Measurements from ENCODE around the gene GPC6.

DNA sequence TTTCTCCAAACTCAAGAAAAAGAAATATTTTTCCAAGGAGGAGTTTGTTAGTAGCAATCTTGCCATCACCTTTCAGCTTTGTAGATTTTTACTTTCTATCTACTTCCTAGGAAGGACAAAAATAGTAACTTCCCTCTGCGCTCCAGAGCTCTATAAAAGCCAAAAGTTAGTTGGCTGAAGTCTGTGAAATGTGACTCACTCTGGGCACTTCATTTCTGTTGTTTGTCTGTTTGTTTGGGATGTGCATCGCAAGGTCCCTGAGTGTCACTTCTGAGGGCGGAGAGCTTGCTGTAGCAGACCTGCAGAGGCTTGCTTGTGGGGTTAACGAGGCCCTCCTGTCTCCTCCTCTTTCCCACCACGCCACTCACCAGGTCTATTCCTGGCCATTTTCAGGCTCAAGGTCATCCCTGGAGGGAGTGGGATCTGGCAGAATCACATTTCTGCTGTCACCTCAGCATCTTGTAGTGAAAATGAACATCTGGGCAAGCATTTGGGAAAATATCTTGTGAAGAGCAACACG lies 307.6 kb downstream of the GPC6 start:
- TF ChIP-seq, protein P1, sequence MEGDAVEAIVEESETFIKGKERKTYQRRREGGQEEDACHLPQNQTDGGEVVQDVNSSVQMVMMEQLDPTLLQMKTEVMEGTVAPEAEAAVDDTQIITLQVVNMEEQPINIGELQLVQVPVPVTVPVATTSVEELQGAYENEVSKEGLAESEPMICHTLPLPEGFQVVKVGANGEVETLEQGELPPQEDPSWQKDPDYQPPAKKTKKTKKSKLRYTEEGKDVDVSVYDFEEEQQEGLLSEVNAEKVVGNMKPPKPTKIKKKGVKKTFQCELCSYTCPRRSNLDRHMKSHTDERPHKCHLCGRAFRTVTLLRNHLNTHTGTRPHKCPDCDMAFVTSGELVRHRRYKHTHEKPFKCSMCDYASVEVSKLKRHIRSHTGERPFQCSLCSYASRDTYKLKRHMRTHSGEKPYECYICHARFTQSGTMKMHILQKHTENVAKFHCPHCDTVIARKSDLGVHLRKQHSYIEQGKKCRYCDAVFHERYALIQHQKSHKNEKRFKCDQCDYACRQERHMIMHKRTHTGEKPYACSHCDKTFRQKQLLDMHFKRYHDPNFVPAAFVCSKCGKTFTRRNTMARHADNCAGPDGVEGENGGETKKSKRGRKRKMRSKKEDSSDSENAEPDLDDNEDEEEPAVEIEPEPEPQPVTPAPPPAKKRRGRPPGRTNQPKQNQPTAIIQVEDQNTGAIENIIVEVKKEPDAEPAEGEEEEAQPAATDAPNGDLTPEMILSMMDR (IDR thresholded peaks at IDR 0.05; ENCODE audit: poor library complexity) = no peak
- TF ChIP-seq EZH2 (IDR thresholded peaks at IDR 0.05; ENCODE audit: borderline replicate concordance) (no peak), EZH2phosphoT487 (IDR thresholded peaks at IDR 0.05; ENCODE audit: low read depth, severe bottlenecking, unreplicated experiment) (no peak)
